H9 (cell line): ENCODE results near the gene DNASE1L1. TPM values are rescaled to one million over a fixed set of nuclear protein-coding genes. Genes with fewer than 3 reads are reported as not detected.

Experiments
- DNase-seq: peaks from one replicate; pipeline ENCODE4 v3.0.0-alpha.2; 2017
- H2AFZ ChIP-seq: one replicate; pipeline ENCODE4 v1.6.1; 2013; ENCODE audit warnings: mild to moderate bottlenecking, low read length, control low read depth, moderate library complexity
- H2AK5ac ChIP-seq: 2 replicates; pipeline ENCODE4 v1.6.1; 2013; ENCODE audit warnings: low read length, control low read depth, mixed read lengths; ENCODE audit not compliant: insufficient read length
- H2BK120ac ChIP-seq: one replicate; pipeline ENCODE4 v1.6.1; 2013; ENCODE audit warnings: low read depth, mild to moderate bottlenecking, low read length, control low read depth, inconsistent platforms; ENCODE audit not compliant: poor library complexity, severe bottlenecking
- H2BK12ac ChIP-seq: 2 replicates; pipeline ENCODE4 v1.6.1; 2013; ENCODE audit warnings: low read length, control low read depth, mixed read lengths, low read depth; ENCODE audit not compliant: insufficient read length
- H2BK15ac ChIP-seq: 2 replicates; pipeline ENCODE4 v1.6.1; 2013; ENCODE audit warnings: low read depth, low read length, control low read depth
- H2BK20ac ChIP-seq: one replicate; pipeline ENCODE4 v1.6.1; 2013; ENCODE audit warnings: low read depth, mild to moderate bottlenecking, low read length, control low read depth, inconsistent platforms; ENCODE audit not compliant: poor library complexity, severe bottlenecking
- H2BK5ac ChIP-seq: 2 replicates; pipeline ENCODE4 v1.6.1; 2013; ENCODE audit warnings: low read length, control low read depth, mixed read lengths; ENCODE audit not compliant: insufficient read length
- H3K14ac ChIP-seq: 2 replicates; pipeline ENCODE4 v1.6.1; 2013; ENCODE audit warnings: low read length, control low read depth; ENCODE audit not compliant: insufficient read depth
- H3K18ac ChIP-seq: 2 replicates; pipeline ENCODE4 v1.6.1; 2013; ENCODE audit warnings: low read depth, mild to moderate bottlenecking, mixed read lengths, low read length, control low read depth; ENCODE audit not compliant: insufficient read length
- H3K23ac ChIP-seq: 2 replicates; pipeline ENCODE4 v1.6.1; 2013; ENCODE audit warnings: low read length, control low read depth, mixed read lengths, low read depth; ENCODE audit not compliant: insufficient read length
- H3K23me2 ChIP-seq: 2 replicates; pipeline ENCODE4 v1.6.1; 2013; ENCODE audit warnings: low read depth, mild to moderate bottlenecking, mixed read lengths, low read length, control low read depth; ENCODE audit not compliant: insufficient read length, poor library complexity, severe bottlenecking
- H3K27ac ChIP-seq: 2 replicates; pipeline ENCODE4 v1.5.1; 2013; ENCODE audit warnings: low read length, control low read depth, mixed read lengths, low read depth; ENCODE audit not compliant: insufficient read length
- H3K27me3 ChIP-seq: 2 replicates; pipeline ENCODE4 v1.6.1; 2013; ENCODE audit warnings: low read length, control low read depth, inconsistent platforms; ENCODE audit not compliant: insufficient read depth
- H3K4ac ChIP-seq: 2 replicates; pipeline ENCODE4 v1.6.1; 2013; ENCODE audit warnings: low read depth, mild to moderate bottlenecking, control low read depth, inconsistent platforms, low read length, moderate library complexity
- H3K4me1 ChIP-seq: 2 replicates; pipeline ENCODE4 v1.6.1; 2013; ENCODE audit warnings: low read length, control low read depth, inconsistent platforms; ENCODE audit not compliant: insufficient read depth
- H3K4me2 ChIP-seq: 2 replicates; pipeline ENCODE4 v1.6.1; 2013; ENCODE audit warnings: low read length, control low read depth, mixed read lengths; ENCODE audit not compliant: insufficient read length, insufficient read depth
- H3K56ac ChIP-seq: 2 replicates; pipeline ENCODE4 v1.6.1; 2013; ENCODE audit warnings: low read depth, mild to moderate bottlenecking, mixed read lengths, low read length, control low read depth; ENCODE audit not compliant: insufficient read length
- H3K79me1 ChIP-seq: 2 replicates; pipeline ENCODE4 v1.6.1; 2013; ENCODE audit warnings: low read depth, mild to moderate bottlenecking, moderate library complexity, low read length, control low read depth, inconsistent platforms; ENCODE audit not compliant: insufficient read depth, poor library complexity, severe bottlenecking
- H3K79me2 ChIP-seq: 2 replicates; pipeline ENCODE4 v1.6.1; 2013; ENCODE audit warnings: low read length, control low read depth, inconsistent platforms; ENCODE audit not compliant: insufficient read depth
- H3K9ac ChIP-seq: 2 replicates; pipeline ENCODE4 v1.6.1; 2013; ENCODE audit warnings: low read length, control low read depth, mixed read lengths; ENCODE audit not compliant: insufficient read length; ENCODE audit errors: extremely low read depth
- H3K9me3 ChIP-seq: one replicate; pipeline ENCODE4 v1.6.1; 2013; ENCODE audit warnings: low read depth, low read length, inconsistent platforms; ENCODE audit not compliant: control insufficient read depth
- H3T11ph ChIP-seq: one replicate; pipeline ENCODE4 v1.6.1; 2013; ENCODE audit warnings: mild to moderate bottlenecking, low read length, control low read depth, inconsistent platforms
- H4K20me1 ChIP-seq: one replicate; pipeline ENCODE4 v1.6.1; 2013; ENCODE audit not compliant: control insufficient read depth, insufficient read length, insufficient read depth
- H4K5ac ChIP-seq: 2 replicates; pipeline ENCODE4 v1.6.1; 2013; ENCODE audit warnings: low read depth, mild to moderate bottlenecking, mixed read lengths, low read length, control low read depth; ENCODE audit not compliant: insufficient read length
- H4K8ac ChIP-seq: replicated peaks from 2 replicates; pipeline ENCODE4 v1.6.1; 2013; ENCODE audit warnings: low read length, control low read depth, mixed read lengths, low read depth; ENCODE audit not compliant: insufficient read length
- H4K91ac ChIP-seq: 2 replicates; pipeline ENCODE4 v1.6.1; 2013; ENCODE audit warnings: low read depth, mild to moderate bottlenecking, moderate library complexity, mixed read lengths, low read length, control low read depth; ENCODE audit not compliant: insufficient read length
- H3K27ac Mint-ChIP-seq, 3 experiments: 2 replicates in 2 of 3; 3 replicates in 1 of 3; pipeline ENCODE4 v1.8.0; 2020 to 2021; ENCODE audit warnings: mixed read lengths in 3 of 3, mild to moderate bottlenecking in 1 of 3, moderate library complexity in 1 of 3
- H3K27me3 Mint-ChIP-seq: 2 replicates; pipeline ENCODE4 v1.8.0; 2021; ENCODE audit warnings: low read depth, mild to moderate bottlenecking, moderate library complexity, mixed read lengths
- H3K36me3 Mint-ChIP-seq, 3 experiments: 2 replicates in 2 of 3; 3 replicates in 1 of 3; pipeline ENCODE4 v1.8.0; 2020 to 2021; ENCODE audit warnings: low read depth in 3 of 3, mixed read lengths in 3 of 3; ENCODE audit not compliant: insufficient read depth in 1 of 3
- H3K4me1 Mint-ChIP-seq, 2 experiments: 2 replicates each; pipeline ENCODE4 v1.8.0; 2020; ENCODE audit warnings: mixed read lengths in 2 of 2
- H3K4me3 Mint-ChIP-seq, 2 experiments: 2 replicates in 1 of 2; 3 replicates in 1 of 2; pipeline ENCODE4 v1.8.0; 2020 to 2021; ENCODE audit warnings: mild to moderate bottlenecking in 2 of 2, mixed read lengths in 2 of 2, moderate library complexity in 1 of 2
- H3K9me3 Mint-ChIP-seq, 2 experiments: 2 replicates in 1 of 2; 3 replicates in 1 of 2; pipeline ENCODE4 v1.8.0; 2020; ENCODE audit warnings: mild to moderate bottlenecking in 2 of 2, mixed read lengths in 2 of 2, moderate library complexity in 1 of 2
- WGBS: extraction: QIAGEN DNeasy Blood & Tissue Kit; methylation state at CpG from one replicate; pipeline ENCODE4 v1.1.7; 2013; ENCODE audit warnings: missing lambda C conversion rate, low lambda C conversion rate, mixed read lengths; ENCODE audit not compliant: insufficient read length; ENCODE audit errors: extremely low coverage; 5-methylcytosine and 5-hydroxymethylcytosine counted together
- total RNA-seq: library from RNA; stranded (reverse); gene quantifications from 2 replicates; pipeline ENCODE4 v1.2.1, GENCODE V29; 2021
- TF ChIP-seq, protein P1 (sequence below): fragments of 200-600 bp; sonication (generic); conservative IDR thresholded peaks from 3 replicates; pipeline ENCODE4 v1.8.0; 2021; ENCODE audit warnings: antibody characterized with exemption, mild to moderate bottlenecking

DNASE1L1 gene
- total RNA-seq, 1 experiment from 2014 or later: 14.5 TPM

DNA sequence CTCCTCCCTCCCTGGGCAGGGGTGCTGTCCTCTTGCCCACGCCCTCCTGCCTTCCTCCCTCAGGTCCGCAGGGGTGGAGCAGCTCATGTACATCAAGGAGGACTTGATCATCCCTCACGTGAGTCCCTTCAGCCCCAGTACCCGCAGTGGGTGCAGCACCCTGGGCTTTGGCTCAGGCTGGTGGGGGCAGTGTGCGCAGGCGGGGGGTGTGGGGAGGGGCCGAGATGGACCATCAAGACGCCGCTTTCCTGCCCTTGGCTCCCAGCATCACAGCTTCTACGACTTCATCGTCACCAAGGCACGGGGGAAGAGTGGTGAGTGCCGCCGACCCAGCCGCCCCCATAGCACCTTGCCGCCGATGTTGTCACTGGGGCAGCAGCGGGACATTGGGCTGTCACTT is 40.6 kb upstream of the DNASE1L1 start:
- no peak overlapping the region for H2BK15ac ChIP-seq
- Mint-ChIP-seq H3K27me3 (peaks cover 3% of the 10 kb centered on the region), H3K27ac (no peak overlapping the region), H3K4me3 (no peak overlapping the region; a peak in 1 of 5 replicates), H3K36me3 (peaks cover 34 to 57% (median 53%) of the 10 kb centered on the region in 3 experiments), H3K4me1 (no peaks in the 10 kb centered on the region), H3K9me3 (peaks cover 64 to 89% of the 10 kb centered on the region in 2 experiments)
- H4K20me1 ChIP-seq: no peaks in the 10 kb centered on the region
- no peak for DNase-seq
- H3K27ac ChIP-seq: no peak overlapping the region
- no peak overlapping the region for H3K18ac ChIP-seq
- H3K9me3 ChIP-seq: peaks cover 30% of the 10 kb centered on the region
- no peaks in the 10 kb centered on the region for H3K27me3 ChIP-seq
- H2BK5ac ChIP-seq: no peak overlapping the region
- no peak overlapping the region for H3K4ac ChIP-seq
- H4K91ac ChIP-seq: no peak overlapping the region
- no CpG with 5 or more reads among the region's 18 CpGs for WGBS
- TF ChIP-seq, protein P1, sequence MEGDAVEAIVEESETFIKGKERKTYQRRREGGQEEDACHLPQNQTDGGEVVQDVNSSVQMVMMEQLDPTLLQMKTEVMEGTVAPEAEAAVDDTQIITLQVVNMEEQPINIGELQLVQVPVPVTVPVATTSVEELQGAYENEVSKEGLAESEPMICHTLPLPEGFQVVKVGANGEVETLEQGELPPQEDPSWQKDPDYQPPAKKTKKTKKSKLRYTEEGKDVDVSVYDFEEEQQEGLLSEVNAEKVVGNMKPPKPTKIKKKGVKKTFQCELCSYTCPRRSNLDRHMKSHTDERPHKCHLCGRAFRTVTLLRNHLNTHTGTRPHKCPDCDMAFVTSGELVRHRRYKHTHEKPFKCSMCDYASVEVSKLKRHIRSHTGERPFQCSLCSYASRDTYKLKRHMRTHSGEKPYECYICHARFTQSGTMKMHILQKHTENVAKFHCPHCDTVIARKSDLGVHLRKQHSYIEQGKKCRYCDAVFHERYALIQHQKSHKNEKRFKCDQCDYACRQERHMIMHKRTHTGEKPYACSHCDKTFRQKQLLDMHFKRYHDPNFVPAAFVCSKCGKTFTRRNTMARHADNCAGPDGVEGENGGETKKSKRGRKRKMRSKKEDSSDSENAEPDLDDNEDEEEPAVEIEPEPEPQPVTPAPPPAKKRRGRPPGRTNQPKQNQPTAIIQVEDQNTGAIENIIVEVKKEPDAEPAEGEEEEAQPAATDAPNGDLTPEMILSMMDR: no peak
- H3K79me2 ChIP-seq: no peaks in the 10 kb centered on the region
- no peak overlapping the region for H4K8ac ChIP-seq
- H3K14ac ChIP-seq: no peak overlapping the region
- no peak overlapping the region for H2BK20ac ChIP-seq
- no peak overlapping the region for H3K4me2 ChIP-seq
- H2BK12ac ChIP-seq: no peak overlapping the region
- no peaks in the 10 kb centered on the region for H3K23me2 ChIP-seq
- H2AFZ ChIP-seq: no peak overlapping the region
- H2BK120ac ChIP-seq: no peak overlapping the region
- no peak overlapping the region for H3K56ac ChIP-seq
- no peak overlapping the region for H4K5ac ChIP-seq
- no peak overlapping the region for H3K9ac ChIP-seq
- no peak overlapping the region for H3T11ph ChIP-seq
- no peaks in the 10 kb centered on the region for H3K4me1 ChIP-seq
- no peaks in the 10 kb centered on the region for H3K79me1 ChIP-seq
- no peak overlapping the region for H3K23ac ChIP-seq
- H2AK5ac ChIP-seq: no peak overlapping the region
